Mesothelial cell of epicardium (in vitro differentiated cells): ENCODE measurements around the gene DNMT1. TPM values are rescaled to one million over a fixed set of nuclear protein-coding genes. Genes with fewer than 3 reads are reported as not detected.
A peak's percentile ranks its signal among the peaks of the same experiment; 100 is the strongest.

Experiments used
- DNase-seq, 2 experiments: peaks; one replicate each; pipeline ENCODE4 v3.0.0; 2021; ENCODE audit warnings: low spot score in 2 of 2; ENCODE audit not compliant: unreplicated experiment in 2 of 2
- H3K27ac Mint-ChIP-seq: 2 replicates; pipeline ENCODE4 v1.8.0; 2021; ENCODE audit warnings: mixed read lengths
- H3K27me3 Mint-ChIP-seq: 2 replicates; pipeline ENCODE4 v1.8.0; 2021; ENCODE audit warnings: low read depth, mixed read lengths
- H3K36me3 Mint-ChIP-seq: 2 replicates; pipeline ENCODE4 v1.8.0; 2021; ENCODE audit warnings: mixed read lengths
- H3K4me1 Mint-ChIP-seq: 2 replicates; pipeline ENCODE4 v1.8.0; 2021; ENCODE audit warnings: mixed read lengths
- H3K4me3 Mint-ChIP-seq: 2 replicates; pipeline ENCODE4 v1.8.0; 2021; ENCODE audit warnings: mild to moderate bottlenecking, moderate library complexity, mixed read lengths
- H3K9me3 Mint-ChIP-seq: 2 replicates; pipeline ENCODE4 v1.8.0; 2021; ENCODE audit warnings: mixed read lengths
- CTCF ChIP-seq: fragments of 200-600 bp; sonication (generic); IDR thresholded peaks from one replicate; pipeline ENCODE4 v1.5.0; 2021; ENCODE audit warnings: antibody characterized with exemption; ENCODE audit not compliant: unreplicated experiment
- total RNA-seq: library from RNA; stranded (reverse); gene quantifications from 3 replicates; pipeline ENCODE4 v1.2.1, GENCODE V29; 2021

The DNMT1 gene
- total RNA-seq, 1 donor from 2014 or later, result 110 TPM

DNA sequence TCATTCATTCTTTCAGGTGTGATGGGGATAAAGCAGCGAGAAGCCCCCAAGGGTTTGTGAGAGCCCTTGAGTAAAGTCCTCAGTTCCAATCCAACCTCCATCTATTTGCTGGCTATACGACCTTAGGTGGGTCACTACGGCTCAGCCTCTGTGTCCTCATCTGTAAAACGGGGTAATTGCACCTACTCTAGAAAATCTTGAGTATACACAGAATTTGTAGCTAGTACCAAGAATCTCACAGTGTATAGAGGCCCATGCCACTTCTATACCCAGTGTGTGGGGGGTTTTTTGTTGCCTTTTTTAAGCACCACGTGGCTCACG, 406 bp upstream of the DNMT1 start:
- H3K27me3 Mint-ChIP-seq, result no peaks in the 10 kb centered on the region
- peak overlapping the region; percentile 91 for H3K4me3 Mint-ChIP-seq
- peaks cover 8% of the 10 kb centered on the region for H3K4me1 Mint-ChIP-seq
- no peaks in the 10 kb centered on the region for H3K36me3 Mint-ChIP-seq
- H3K9me3 Mint-ChIP-seq, result no peaks in the 10 kb centered on the region
- DNase-seq, result no peak
- H3K27ac Mint-ChIP-seq, result peak overlapping the region; percentile 87
- TF ChIP-seq CTCF, result no peak

GRCh38 chr19:10193790-10194499, 808 bp downstream of the DNMT1 start:
- Mint-ChIP-seq H3K27me3 (no peaks in the 10 kb centered on the region), H3K9me3 (no peaks in the 10 kb centered on the region), H3K4me1 (peaks cover 8% of the 10 kb centered on the region), H3K36me3 (peaks cover 2% of the 10 kb centered on the region), H3K27ac (peak overlapping the region; percentile 95), H3K4me3 (peak overlapping the region; percentile 91)
- peak in 1 of 2 experiments; percentile 38 for DNase-seq
- TF ChIP-seq CTCF, result no peak

GRCh38 chr19:10192922-10193321, 1.8 kb downstream of the DNMT1 start:
- no peak for TF ChIP-seq CTCF
- Mint-ChIP-seq H3K36me3 (peaks cover 2% of the 10 kb centered on the region), H3K4me3 (peak overlapping the region; percentile 91), H3K9me3 (no peaks in the 10 kb centered on the region), H3K4me1 (peaks cover 8% of the 10 kb centered on the region), H3K27me3 (no peaks in the 10 kb centered on the region), H3K27ac (no peak overlapping the region)
- no peak for DNase-seq

DNA sequence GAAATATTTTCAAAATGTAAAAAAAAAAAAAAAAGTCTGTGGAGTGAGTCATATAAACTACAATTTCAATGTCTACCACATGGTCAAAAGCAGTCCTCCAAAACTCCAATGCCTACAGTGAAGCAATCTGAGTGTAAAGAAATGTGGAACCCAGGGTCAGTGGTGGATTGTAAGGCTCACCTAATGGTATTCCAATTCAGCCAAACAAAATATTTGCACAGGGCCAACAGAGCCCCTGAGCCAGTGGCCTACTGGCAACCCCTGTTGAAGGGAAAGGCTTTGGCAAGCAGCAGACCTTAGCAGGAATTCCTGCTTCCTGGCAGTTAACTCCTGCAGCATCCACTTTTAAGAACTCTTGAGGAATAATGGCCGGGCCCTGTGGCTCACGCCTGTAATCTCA, 3.4 kb downstream of the DNMT1 start:
- peaks cover 8% of the 10 kb centered on the region for H3K4me1 Mint-ChIP-seq
- H3K4me3 Mint-ChIP-seq, result no peak overlapping the region
- H3K27me3 Mint-ChIP-seq, result no peaks in the 10 kb centered on the region
- H3K36me3 Mint-ChIP-seq, result peaks cover 2% of the 10 kb centered on the region
- no peaks in the 10 kb centered on the region for H3K9me3 Mint-ChIP-seq
- no peak for DNase-seq
- TF ChIP-seq CTCF, result no peak
- no peak overlapping the region for H3K27ac Mint-ChIP-seq

GRCh38 chr19:10190026-10190425, 4.7 kb downstream of the DNMT1 start:
- DNase-seq, result no peak
- no peak overlapping the region for H3K27ac Mint-ChIP-seq
- no peak for TF ChIP-seq CTCF
- no peak overlapping the region for H3K4me3 Mint-ChIP-seq
- H3K27me3 Mint-ChIP-seq, result no peaks in the 10 kb centered on the region
- H3K4me1 Mint-ChIP-seq, result peaks cover 8% of the 10 kb centered on the region
- H3K36me3 Mint-ChIP-seq, result peaks cover 2% of the 10 kb centered on the region
- no peaks in the 10 kb centered on the region for H3K9me3 Mint-ChIP-seq

GRCh38 chr19:10189616-10190015, 5.1 kb downstream of the DNMT1 start:
- Mint-ChIP-seq H3K9me3 (no peaks in the 10 kb centered on the region), H3K4me1 (peaks cover 11% of the 10 kb centered on the region), H3K4me3 (no peak overlapping the region), H3K27ac (no peak overlapping the region), H3K27me3 (no peaks in the 10 kb centered on the region), H3K36me3 (peaks cover 2% of the 10 kb centered on the region)
- TF ChIP-seq CTCF, result no peak
- no peak for DNase-seq
